Cortex of kidney (tissue), 1 donor: Measurements from ENCODE around the gene PLXNA3.

Source experiments
- DNase-seq: peaks from one replicate; lab custom pipeline; 2025; lab: John Stamatoyannopoulos, UW

PLXNA3 gene

GRCh38 chrX:154458954-154459778 is 1.1 kb downstream of the PLXNA3 start:
- DNase-seq: no peak

- DNase-seq: no peak
Observed at GRCh38 chrX:154459832-154460231, 1.8 kb downstream of the PLXNA3 start.

- no peak for DNase-seq
Observed at GRCh38 chrX:154460326-154460725, 2.2 kb downstream of the PLXNA3 start.

GRCh38 chrX:154462396-154462795 is 4.3 kb downstream of the PLXNA3 start:
- DNase-seq: no peak

GRCh38 chrX:154463611-154464220 is 5.6 kb downstream of the PLXNA3 start:
- no peak for DNase-seq

- no peak for DNase-seq
Observed at GRCh38 chrX:154464806-154465365, 6.8 kb downstream of the PLXNA3 start.

GRCh38 chrX:154465601-154466000 is 7.5 kb downstream of the PLXNA3 start:
- DNase-seq: no peak

GRCh38 chrX:154466036-154466435 is 8.0 kb downstream of the PLXNA3 start:
- DNase-seq: no peak

- no peak for DNase-seq
Observed at GRCh38 chrX:154466907-154467306, 8.8 kb downstream of the PLXNA3 start.

GRCh38 chrX:154467556-154467955 is 9.5 kb downstream of the PLXNA3 start:
- DNase-seq: no peak

- DNase-seq: no peak
Observed at GRCh38 chrX:154468217-154468616, 10.1 kb downstream of the PLXNA3 start.

GRCh38 chrX:154469114-154469513 is 11.0 kb downstream of the PLXNA3 start:
- no peak for DNase-seq

- no peak for DNase-seq
Observed at GRCh38 chrX:154469880-154470279, 11.8 kb downstream of the PLXNA3 start.

GRCh38 chrX:154470434-154470833 is 12.4 kb downstream of the PLXNA3 start:
- DNase-seq: no peak

GRCh38 chrX:154470914-154471568 is 13.0 kb downstream of the PLXNA3 start:
- no peak for DNase-seq

GRCh38 chrX:154471839-154472684 is 14.0 kb downstream of the PLXNA3 start:
- no peak for DNase-seq

GRCh38 chrX:154472685-154473632 is 14.9 kb downstream of the PLXNA3 start:
- no peak for DNase-seq

- DNase-seq: no peak
Observed at GRCh38 chrX:154473683-154474082, 15.6 kb downstream of the PLXNA3 start.

GRCh38 chrX:154476821-154477220 is 18.7 kb downstream of the PLXNA3 start:
- no peak for DNase-seq

GRCh38 chrX:154477891-154478477 is 19.9 kb downstream of the PLXNA3 start:
- no peak for DNase-seq
